Loucy (cell line): ENCODE results near the gene CLCNKA.

Source experiments
- CTCF ChIP-seq: fragments of 200-600 bp; sonication (generic); conservative IDR thresholded peaks from 2 replicates; pipeline ENCODE4 v1.5.1; 2014; ENCODE audit warnings: mild to moderate bottlenecking, antibody characterized with exemption, low read length
- EZH2phosphoT487 ChIP-seq: fragments of 200-600 bp; IDR thresholded peaks from 2 replicates; pipeline ENCODE4 v1.6.1; 2018; ENCODE audit warnings: antibody characterized with exemption, mild to moderate bottlenecking, moderate library complexity, borderline replicate concordance

GRCh38 chr1:16066245-16066644, 44.4 kb downstream of the CLCNKA start:
- no peak for TF ChIP-seq CTCF
- TF ChIP-seq EZH2phosphoT487: no peak
